ENCODE measurements around the gene CFAP65.
A peak's percentile ranks its signal among the peaks of the same experiment; 100 is the strongest.

CFAP65 gene

GRCh38 chr2:218988650-218989049 lies 52.7 kb downstream of the CFAP65 start:
- DNase-seq: no peak

- DNase-seq: no peak
These were observed 53.2 kb downstream of the CFAP65 start for GRCh38 chr2:218988164-218988563.

DNA sequence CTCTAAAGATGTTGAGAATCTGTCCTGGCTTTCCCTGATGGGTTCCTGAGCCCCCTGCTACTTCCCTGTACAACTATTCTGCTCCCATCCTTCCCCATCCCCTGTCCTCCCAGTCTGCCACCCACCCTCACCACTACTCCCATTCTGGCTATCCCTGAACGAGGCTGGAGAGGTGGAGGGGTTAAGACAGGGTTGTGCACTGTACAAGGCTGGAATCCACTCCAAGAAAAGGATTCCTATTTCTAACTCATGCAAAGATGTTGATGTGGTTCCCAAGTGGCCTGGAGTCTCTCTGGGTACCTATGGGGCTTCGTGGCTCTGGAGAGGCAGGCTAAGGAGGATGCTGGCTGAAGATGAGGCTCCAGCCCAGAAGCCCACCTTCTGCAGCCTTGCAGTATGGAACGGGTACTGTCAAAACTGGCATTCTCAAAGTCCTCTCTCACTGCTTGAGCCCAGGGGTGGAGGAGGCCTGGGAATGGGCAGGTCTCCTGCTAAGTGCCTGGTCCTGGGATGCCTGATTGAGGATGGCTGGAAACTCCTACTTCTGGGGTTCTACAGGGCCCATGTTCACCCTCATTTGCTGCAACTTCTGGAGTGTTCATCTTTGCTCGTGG lies 55.1 kb downstream of the CFAP65 start:
- no peak for DNase-seq

GRCh38 chr2:218985325-218986091 lies 55.8 kb downstream of the CFAP65 start:
- DNase-seq: no peak

DNA sequence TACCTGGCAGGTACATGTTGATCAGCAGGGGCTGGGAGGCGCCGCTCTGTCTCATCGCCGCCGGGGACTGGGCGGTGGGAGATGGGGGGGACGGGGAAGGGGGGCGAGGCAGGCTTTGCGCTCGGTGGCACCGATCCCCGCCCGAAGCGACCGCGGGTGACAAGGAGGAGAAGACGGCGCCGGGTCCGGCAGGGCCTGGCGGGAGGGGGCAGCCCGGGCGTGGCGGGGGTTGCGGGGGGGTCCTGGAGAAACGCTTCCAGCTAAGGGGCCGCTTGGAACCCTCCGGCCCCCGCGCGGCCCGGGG lies 56.3 kb downstream of the CFAP65 start, which contains the start of gene FEV:
FEV (minus strand) TSS at position 164 of the 304 bp plus-strand sequence; CDS start at position 55, 109 bp downstream.
- no peak for DNase-seq

GRCh38 chr2:218984239-218985020 lies 56.9 kb downstream of the CFAP65 start:
- DNase-seq: no peak

DNA sequence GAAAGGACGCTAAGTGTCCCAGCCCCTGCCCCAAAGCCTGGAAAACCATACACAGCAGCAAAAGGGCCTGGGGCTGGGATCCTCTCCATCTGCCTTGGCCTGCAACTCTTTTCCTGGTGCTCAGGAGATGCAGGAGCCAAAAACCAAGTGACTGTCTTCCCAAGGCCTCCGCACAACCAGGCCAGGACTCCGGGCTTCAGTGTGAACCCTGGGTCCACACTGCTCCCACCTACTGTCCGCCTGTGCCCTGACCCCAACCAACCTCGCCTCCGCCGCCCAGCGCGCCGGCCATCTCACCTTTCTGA lies 57.4 kb downstream of the CFAP65 start:
- DNase-seq: no peak

DNA sequence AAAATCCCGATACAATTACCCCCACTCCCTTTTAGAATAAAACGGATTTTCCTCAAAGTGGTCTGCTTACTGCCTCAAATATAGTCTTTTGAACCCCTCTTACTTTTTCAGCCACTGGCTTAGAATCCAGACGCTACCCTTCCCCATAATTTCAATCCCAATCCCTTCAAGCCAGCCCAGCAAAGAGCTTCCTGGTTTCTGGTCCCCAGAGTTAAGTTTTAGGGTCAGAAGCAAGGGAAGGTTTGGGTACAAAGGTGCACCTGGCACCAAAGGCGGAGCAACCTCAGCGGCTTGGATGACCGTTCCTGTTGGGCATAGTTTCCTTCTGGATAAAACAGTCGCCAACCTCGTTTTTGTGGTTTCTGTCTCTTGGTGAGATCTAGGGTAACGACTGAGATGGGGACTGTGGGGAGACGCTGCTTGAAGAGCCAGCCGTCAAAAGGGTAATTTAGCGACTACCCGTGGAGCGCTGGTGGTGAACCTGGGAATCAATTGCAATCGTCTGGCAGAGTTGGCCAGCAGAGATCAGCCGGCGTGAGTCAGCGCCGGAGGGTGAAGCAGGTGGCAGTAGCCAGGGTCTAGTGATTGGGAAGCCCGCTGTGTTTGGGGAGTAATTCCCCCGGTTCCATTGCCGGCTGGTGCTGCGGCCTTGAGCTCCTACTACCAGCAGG lies 57.9 kb downstream of the CFAP65 start:
- no peak for DNase-seq

DNA sequence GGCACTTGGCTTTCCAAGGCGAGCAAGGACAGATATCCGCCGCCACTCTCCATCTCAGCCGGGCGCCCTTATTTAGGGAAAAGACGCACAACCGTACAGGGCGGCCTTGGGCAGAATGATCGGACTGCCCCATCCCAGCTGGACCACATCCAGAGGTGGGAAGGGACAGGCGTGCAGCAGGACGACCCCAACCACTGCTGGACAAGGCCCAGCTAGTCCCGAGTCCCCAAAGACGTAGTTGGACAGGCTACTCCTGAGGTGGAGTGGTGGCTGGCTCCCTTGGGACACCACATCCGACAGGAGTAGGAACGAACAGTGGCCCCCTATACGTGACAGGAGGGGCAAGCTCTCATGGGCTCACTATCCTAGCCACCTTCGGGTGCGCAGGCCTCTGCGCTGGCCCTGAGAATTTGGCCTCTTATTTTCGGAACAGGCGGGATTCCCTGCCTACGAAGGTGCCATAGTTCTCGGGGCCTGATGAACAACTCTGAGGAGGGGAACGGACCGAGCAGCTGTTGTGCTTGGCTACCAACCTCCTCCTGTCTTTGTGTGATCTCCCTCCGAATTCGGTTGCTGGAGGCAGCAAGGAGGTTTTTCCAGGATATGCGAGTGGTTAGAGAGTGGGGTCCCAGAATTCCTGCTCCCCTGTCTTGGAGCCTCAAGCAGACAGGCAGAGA lies 58.6 kb downstream of the CFAP65 start:
- no peak for DNase-seq

DNA sequence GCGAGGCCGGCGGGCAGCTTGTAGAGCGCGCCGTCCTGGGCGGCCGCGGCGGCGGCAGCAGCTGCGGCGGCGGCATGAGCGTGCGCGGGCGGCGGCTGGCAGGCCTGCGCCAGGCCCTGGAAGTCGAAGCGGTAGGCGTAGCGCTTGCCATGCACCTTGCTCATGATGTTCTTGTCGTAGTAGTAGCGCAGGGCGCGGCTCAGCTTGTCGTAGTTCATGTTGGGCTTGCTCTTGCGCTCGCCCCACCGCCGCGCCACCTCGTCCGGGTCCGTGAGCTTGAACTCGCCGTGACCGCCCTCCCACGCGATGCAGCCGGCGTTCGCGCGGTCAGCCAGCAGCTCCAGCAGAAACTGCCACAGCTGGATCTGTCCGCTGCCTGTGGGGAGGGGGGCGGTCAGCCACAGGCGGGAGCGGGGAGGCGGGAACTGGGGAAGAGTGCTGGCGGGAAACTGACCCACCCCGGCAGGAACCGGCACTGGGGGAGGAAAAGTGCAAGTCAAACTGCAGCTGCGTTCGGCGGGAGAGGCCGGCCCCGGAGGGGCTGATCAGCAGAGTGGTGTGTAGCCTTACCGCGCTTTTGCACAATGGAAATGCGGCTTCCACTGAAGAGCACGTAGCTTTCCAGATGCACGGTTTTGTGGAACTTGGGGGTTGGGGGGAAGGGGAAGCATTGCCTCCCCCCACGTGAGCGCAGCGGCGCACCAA lies 59.3 kb downstream of the CFAP65 start:
- DNase-seq: peak; percentile 29

DNA sequence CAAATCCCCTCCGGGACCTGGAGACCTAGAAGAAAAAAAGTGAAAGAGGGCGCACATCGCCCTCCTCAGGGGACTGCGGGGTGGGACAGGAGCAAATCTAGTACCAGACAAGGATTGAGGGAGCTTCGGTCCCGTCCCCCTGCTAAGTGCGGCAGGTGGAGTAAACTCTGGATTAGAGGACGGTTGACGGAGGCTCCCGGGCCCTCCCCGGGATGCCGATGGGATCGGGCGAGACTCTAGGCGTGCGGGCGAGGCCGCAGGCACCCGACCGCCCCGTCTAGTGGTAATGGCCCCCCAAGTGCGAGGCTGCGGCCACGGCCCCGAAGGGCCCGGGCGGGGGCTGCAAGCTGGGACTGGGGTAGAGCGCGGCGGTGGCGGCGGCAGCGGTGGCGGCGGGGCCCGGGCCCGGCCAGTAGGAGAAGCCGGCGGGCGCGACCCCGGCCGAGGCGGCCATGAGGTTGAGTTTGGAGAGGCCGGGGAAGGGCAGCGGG lies 59.9 kb downstream of the CFAP65 start:
- no peak for DNase-seq

DNA sequence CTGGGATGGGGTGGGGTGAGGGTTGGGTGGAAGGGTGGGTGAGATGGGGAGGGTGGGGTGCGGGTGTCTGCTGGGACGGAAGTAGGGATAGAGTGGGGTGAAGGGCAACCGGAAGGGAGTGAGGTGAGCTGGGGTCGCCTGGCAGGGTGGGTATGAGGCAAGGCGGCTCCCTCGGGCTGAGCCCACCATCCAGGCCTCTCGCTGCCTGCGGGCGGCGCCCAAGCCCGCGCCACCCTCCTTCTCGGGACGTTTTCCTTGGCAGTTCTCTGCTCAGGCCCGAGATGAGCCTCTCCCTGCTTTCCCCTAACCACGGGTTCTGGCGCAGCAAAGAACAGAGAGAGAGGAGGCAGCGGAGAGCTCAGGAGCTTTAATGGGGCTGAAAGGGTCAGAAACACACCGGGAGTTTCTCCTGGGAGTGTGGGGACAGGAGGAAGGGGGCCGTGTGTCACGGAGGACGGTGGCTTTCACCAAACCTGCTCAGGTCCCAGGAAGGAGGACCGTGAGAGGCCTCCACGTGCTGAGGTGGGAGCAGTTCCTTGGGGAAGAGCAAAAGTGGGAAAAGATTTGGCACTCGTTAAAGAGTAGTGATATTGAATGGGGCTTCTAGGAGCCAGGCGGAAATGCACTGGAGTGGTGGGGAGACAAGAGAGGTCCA lies 60.5 kb downstream of the CFAP65 start:
- DNase-seq: no peak

GRCh38 chr2:218979846-218980734 lies 61.2 kb downstream of the CFAP65 start:
- peak; percentile 86 for DNase-seq

GRCh38 chr2:218975060-218975777 lies 66.1 kb downstream of the CFAP65 start:
- no peak for DNase-seq

DNA sequence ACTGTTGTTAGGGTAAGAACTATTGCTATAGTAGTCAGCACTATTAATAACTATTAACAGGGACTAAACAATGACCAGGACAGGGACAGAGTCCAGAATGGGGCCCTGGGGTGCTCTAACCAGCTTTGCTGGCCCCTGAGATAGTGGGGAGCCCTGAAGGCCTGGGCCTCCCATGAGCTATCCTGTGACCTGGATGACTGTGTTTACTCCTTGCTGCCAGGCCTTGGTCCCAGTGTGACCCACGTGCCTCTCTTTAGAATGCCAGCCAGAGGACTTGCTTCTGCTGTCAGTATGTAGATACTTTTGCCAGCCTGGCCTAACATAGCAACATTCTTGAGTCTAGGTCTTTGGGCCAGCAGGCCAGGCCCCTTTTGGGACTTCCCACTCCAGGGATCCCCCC lies 70.4 kb downstream of the CFAP65 start:
- DNase-seq: no peak

- no peak for DNase-seq
These were observed 77.1 kb downstream of the CFAP65 start for GRCh38 chr2:218964041-218964771.

- no peak for DNase-seq
These were observed 77.7 kb downstream of the CFAP65 start for GRCh38 chr2:218963601-218964000.

DNA sequence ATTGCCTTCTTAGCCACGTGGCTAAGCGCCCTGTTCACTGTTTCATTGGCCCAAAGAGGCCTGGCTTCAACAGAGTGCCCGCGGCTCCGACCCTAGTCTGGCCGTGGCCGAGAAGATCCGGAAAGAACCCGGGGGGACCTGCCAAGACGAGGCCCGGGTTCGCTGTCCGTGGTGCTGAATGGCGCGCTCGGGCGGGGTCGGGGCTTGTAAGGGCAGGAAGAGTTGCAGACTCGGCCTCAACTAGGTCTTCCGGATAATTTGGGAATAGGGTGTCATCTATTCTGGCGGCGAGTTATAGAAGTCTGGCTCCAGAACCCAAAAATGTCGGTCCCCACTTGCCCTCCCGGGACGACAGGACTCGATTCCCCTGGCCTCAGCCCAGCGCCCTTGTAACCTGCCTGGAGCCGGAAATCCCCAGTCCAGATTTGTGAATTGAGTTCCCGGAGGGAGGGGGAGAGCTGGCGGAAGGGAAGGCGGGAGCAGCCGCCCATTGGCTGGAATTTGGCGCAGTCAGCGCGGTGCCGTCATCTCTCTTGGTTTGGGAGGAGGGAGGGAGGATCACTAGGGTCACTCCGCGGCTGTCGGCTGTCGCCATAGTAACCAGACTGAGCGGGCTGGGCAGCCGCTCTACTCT lies 78.3 kb downstream of the CFAP65 start:
- DNase-seq: peak; percentile 28
